Measurements from ENCODE around the gene GFRA1. TPM values are rescaled to one million over a fixed set of nuclear protein-coding genes. Genes with fewer than 3 reads are reported as not detected.
"Not testable (repeated sequence)": the region's sequence is repeated elsewhere in the genome, so short reads cannot be mapped to it uniquely, and the experiment has no call there.

GFRA1 gene
- total RNA-seq, 1 donor from 2014 or later = 44.1 TPM

- no peak for TF ChIP-seq CTCF (IDR thresholded peaks at IDR 0.05)
- H3K9me3 Mint-ChIP-seq (ENCODE audit: unreplicated experiment) = no peaks in the 10 kb centered on the region
- peaks cover 14% of the 10 kb centered on the region for H3K4me1 Mint-ChIP-seq (ENCODE audit: unreplicated experiment)
- H3K27me3 Mint-ChIP-seq (ENCODE audit: unreplicated experiment) = no peaks in the 10 kb centered on the region
- no peak for DNase-seq (ENCODE audit: extremely low spot score, unreplicated experiment)
- no peak overlapping the region for H3K27ac Mint-ChIP-seq (ENCODE audit: unreplicated experiment)
- H3K36me3 Mint-ChIP-seq (ENCODE audit: unreplicated experiment) = peaks cover 2% of the 10 kb centered on the region
- H3K4me3 Mint-ChIP-seq (ENCODE audit: unreplicated experiment) = no peak overlapping the region
These were observed 102.2 kb downstream of the GFRA1 start for GRCh38 chr10:116170815-116171250.

DNA sequence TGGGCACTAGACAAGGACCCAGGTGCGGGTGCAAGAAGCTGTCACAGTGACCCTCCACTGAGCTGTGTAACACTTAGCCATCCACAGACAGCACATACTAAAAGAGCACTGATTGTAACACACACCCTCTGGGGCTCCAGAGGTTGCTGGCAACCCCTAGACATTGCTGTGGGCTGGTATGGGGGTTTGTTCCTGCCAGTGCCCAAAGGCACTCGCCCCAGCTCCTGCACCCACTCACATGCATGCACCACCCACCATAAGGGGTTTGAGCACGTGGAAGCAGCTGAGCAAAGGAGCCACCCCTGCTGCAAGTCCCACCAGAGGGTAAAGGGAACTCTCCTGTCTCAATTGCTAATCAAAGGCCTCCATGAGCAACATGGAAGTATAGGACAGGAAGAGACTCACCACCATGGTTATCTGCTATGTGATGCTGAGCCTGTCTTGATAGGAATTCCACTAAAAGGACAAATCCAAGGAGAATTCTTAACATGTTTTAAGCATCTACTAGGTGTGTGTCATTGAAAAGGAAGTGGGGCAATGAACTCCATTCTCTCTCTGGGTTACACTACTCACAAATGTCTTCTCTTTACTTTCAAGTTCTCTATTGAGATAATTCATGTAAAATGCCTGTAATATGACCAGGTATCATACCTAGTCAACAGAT lies 103.1 kb downstream of the GFRA1 start:
- no peak for TF ChIP-seq CTCF (IDR thresholded peaks at IDR 0.05)
- Mint-ChIP-seq H3K27ac (ENCODE audit: unreplicated experiment) (no peak overlapping the region), H3K36me3 (ENCODE audit: unreplicated experiment) (peaks cover 2% of the 10 kb centered on the region), H3K9me3 (ENCODE audit: unreplicated experiment) (no peaks in the 10 kb centered on the region), H3K27me3 (ENCODE audit: unreplicated experiment) (no peaks in the 10 kb centered on the region), H3K4me1 (ENCODE audit: unreplicated experiment) (peaks cover 14% of the 10 kb centered on the region), H3K4me3 (ENCODE audit: unreplicated experiment) (no peak overlapping the region)
- no peak for DNase-seq (ENCODE audit: extremely low spot score, unreplicated experiment)

DNA sequence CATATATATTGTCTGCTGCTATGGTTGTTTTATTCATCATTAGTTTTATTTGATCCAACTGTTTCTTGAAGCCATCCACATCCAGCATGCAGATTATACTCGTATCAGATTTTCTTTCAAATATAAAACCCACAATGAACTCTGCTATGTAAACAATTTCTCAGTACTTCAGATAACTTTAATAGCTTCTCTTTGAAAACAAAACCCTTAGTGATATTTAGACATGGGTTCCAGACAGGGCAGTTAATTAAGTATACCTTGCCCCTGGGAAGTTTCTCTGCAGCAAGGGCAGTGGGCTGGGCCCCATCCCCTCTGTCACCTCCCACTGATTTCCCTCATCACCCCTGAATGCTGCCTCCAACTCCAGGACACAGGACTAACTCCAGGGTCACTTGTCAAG lies 104.3 kb downstream of the GFRA1 start:
- no peak for TF ChIP-seq CTCF (IDR thresholded peaks at IDR 0.05)
- no peak for DNase-seq (ENCODE audit: extremely low spot score, unreplicated experiment)
- peaks cover 2% of the 10 kb centered on the region for H3K36me3 Mint-ChIP-seq (ENCODE audit: unreplicated experiment)
- H3K9me3 Mint-ChIP-seq (ENCODE audit: unreplicated experiment) = no peaks in the 10 kb centered on the region
- H3K27ac Mint-ChIP-seq (ENCODE audit: unreplicated experiment) = no peak overlapping the region
- no peak overlapping the region for H3K4me3 Mint-ChIP-seq (ENCODE audit: unreplicated experiment)
- no peaks in the 10 kb centered on the region for H3K27me3 Mint-ChIP-seq (ENCODE audit: unreplicated experiment)
- peaks cover 14% of the 10 kb centered on the region for H3K4me1 Mint-ChIP-seq (ENCODE audit: unreplicated experiment)

DNA sequence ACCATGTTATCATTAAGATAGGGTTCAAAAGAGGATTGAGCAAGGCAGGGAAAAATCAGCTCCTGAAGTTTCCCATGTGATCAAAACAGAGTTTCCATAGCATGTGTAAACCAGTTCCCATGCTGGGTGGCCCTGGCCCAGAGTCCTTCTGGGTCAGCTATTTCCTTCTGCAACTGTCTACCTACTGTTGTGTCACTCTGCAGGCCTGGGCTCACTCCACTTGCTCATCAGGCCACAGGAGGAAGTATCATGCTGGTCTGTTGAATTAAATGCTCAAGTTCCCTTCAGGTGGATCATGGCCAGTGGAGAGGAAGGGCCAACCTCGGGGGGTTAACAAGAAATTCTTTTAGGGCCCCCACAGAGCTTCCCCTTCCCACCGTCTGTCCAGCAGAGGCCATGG lies 104.7 kb downstream of the GFRA1 start:
- no peaks in the 10 kb centered on the region for H3K9me3 Mint-ChIP-seq (ENCODE audit: unreplicated experiment)
- H3K4me1 Mint-ChIP-seq (ENCODE audit: unreplicated experiment) = peaks cover 14% of the 10 kb centered on the region
- peaks cover 2% of the 10 kb centered on the region for H3K36me3 Mint-ChIP-seq (ENCODE audit: unreplicated experiment)
- no peak for DNase-seq (ENCODE audit: extremely low spot score, unreplicated experiment)
- H3K4me3 Mint-ChIP-seq (ENCODE audit: unreplicated experiment) = no peak overlapping the region
- TF ChIP-seq CTCF (IDR thresholded peaks at IDR 0.05) = no peak
- H3K27me3 Mint-ChIP-seq (ENCODE audit: unreplicated experiment) = no peaks in the 10 kb centered on the region
- H3K27ac Mint-ChIP-seq (ENCODE audit: unreplicated experiment) = no peak overlapping the region

DNA sequence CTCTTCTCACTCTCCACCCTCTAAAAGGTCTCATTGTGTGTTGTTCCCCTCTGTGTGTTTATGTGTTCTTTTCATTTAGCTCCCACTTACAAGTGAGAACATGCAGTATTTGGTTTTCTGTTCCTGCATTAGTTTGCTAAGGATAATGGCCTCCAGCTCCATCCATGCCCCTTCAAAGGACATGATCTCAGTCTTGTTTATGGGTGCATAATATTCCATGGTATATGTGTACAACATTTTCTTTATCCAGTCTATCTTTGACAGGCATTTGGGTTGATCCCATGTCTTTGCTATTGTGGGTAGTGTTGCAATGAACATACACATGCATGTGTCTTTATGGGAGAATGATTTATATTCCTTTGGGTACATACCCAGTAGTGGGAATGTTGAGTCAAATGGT lies 107.1 kb downstream of the GFRA1 start:
- not testable (repeated sequence) for DNase-seq (ENCODE audit: extremely low spot score, unreplicated experiment); H3K4me3 Mint-ChIP-seq (ENCODE audit: unreplicated experiment); H3K36me3 Mint-ChIP-seq (ENCODE audit: unreplicated experiment); H3K4me1 Mint-ChIP-seq (ENCODE audit: unreplicated experiment); H3K27ac Mint-ChIP-seq (ENCODE audit: unreplicated experiment); H3K9me3 Mint-ChIP-seq (ENCODE audit: unreplicated experiment); H3K27me3 Mint-ChIP-seq (ENCODE audit: unreplicated experiment)

Data from osteocyte (in vitro differentiated cells).